HUDEP-2 (cell line): ENCODE data around the gene DRC7.

Source experiments
- DNase-seq, 76 experiments: peaks; one replicate each; lab custom pipeline; 2025; ENCODE audit not compliant: unreplicated experiment in 76 of 76; lab: John Stamatoyannopoulos, UW

The DRC7 gene

GRCh38 chr16:57689762-57690558, 4.6 kb upstream of the DRC7 start:
- peak in 74 of 76 experiments; percentile 25 to 92 (median 66) for DNase-seq

DNA sequence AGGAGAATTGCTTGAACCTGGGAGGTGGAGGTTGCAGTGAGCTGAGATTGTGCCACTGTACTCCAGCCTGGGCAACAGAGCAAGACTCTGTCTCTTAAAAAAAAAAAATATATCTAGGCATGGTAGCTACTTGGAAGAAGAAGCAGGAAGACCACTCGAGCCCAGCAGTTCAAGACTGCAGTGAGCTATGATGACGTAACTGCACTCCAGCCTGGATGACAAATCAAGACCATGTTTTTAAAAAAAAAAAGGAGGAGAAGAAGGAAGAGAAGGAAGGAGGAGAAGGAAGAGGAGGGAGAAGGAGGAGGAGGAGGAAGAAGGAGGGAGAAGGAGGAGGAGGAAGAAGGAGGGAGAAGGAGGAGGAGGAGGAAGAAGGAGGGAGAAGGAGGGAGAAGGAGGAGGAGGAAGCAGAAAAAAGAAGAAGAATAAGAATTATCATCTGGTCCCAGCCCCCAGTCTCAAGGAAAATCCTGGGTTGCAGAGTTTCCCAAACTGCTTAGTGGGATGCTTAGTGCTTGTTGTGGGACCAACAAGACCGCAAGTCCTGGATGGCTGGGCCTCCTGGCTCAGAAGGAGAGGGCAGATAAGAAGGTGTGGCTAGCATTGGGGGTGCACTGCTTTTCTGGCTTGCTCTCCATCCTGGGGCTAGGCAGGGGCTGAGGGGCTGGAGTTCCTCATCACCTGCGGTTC, 3.7 kb upstream of the DRC7 start:
- peak in 23 of 76 experiments; percentile 7 to 50 (median 23) for DNase-seq

DNA sequence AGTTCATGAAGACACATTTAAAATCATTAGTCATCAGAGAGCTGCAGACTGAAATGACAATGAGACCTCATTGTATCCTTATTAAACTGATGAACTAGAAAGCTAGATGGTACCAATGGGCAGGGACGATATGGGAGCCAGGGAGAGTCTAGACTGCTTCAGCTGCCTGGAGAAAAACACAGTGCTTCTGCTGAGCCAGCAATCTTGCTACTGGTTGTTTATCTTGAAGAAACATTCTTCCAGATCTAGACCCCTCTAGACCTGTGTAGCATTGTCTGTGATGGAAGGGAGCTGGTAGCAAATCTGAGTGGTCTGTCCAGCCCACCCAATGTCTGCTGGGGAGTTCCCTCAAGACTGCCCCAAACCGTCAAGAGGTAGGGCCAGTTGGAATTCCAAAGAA, 2.0 kb upstream of the DRC7 start:
- no peak for DNase-seq

DNA sequence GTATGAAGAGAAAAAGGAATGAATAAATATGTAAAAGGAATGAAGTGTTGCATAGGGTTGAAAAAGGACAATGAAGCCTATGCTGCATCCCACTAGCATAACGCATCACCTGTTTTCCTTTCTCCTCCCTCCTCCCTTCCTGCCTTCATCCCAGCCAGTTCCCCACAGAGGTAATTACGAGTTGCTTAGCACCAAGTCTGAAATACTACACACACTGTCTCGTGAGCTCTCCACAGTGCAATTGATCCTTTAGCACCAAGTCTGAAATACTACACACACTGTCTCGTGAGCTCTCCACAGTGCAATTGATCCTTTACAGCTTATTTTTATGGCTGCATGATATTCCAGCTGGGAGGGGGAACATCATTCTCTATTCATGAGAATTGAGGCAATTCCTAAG, 1.1 kb upstream of the DRC7 start:
- no peak for DNase-seq

DNA sequence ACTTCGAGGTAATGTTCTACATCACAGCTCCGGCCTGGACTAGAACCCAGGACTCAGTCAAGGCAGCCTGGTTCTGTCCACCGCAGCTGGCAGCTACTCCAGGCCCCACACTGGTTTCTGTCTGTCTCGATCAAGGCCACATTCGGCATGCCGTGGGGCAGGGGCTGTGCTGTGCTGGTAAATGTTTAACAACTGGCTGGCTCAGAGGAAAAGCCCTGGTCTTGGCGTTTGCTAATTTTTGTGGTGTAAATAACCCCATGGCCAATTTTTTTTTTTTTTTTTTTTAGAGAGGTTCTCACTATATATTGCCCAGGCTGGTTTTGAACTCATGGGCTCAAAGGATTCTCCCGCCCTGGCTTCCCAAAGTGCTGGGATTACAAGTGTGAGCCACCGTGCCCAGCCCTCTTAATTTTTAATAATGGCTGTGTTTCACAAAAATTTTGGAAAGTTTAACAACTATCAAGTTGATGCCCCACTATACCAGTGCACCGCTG, 328 bp upstream of the DRC7 start:
- no peak for DNase-seq

GRCh38 chr16:57695680-57696069, 1.1 kb downstream of the DRC7 start:
- peak in 21 of 76 experiments; percentile 3 to 41 (median 18) for DNase-seq

DNA sequence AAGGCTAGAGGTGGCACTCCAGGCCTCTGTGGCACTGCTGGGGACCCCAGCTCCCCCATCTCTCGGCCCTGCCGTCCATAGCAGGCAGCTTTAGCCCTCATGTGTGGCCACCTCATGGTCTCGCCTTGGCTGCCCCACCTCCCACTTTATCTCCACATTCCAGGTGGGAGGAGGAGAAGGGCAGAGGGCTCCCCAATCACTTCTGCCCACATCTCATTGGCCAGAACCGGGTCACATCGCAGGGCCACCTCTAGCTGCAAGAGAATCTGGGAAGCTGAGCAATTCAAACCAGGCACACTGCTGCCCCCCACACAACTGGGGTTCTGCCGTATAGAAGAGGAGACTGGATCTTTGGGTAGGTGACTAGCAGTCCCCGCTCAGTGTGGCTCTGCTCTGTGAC, 1.6 kb downstream of the DRC7 start:
- DNase-seq: no peak

DNA sequence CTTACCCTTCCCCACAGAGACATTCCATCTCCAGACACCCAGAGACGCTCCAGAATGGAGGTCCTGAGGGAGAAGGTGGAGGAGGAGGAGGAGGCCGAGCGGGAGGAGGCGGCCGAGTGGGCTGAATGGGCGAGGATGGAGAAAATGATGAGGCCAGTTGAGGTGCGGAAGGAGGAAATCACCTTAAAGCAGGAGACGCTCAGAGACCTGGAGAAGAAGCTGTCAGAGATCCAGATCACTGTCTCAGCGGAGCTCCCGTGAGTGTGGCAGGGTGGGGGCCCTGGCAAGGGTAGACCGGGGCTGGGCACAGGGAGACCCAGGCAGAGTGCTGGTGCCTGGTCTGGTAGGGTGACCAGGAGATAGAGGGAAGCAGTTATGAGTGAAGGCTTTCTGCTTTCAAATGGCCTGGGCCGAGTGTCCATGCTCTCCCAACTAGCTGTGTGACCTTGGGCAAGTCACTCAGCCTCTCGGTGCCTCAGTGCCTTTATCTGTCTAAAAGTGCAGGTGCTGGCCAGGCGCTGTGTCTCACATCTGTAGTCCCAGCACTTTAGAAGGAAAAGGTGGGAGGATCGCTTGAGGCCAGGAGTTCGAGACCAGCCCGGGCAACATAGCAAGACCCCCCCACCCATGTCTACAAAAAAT, 3.4 kb downstream of the DRC7 start:
- DNase-seq: no peak

DNA sequence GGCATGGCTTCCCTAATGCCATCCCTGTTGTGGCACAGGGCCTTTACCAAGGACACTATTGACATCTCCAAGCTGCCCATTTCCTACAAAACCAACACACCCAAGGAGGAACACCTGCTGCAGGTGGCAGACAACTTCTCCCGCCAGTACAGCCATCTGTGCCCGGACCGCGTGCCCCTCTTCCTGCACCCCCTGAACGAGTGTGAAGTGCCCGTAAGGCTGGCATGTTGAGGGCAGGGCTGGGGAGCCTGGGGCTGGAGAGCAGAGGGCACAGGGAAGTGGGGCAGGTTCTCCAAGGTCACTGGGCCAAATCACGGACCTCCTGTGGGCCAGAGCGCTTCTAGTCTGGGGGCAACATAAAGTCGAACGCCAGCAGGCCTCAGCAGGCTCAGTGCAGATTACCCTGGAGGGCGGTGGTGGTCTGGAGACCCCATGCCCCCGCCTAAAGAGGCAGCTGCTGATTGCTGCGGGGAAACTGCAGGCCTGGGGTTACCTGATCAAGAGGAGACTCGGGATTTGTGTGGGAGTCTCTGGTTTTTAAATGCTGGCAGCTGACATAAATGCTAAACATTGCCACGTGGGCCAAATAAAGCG, 4.3 kb downstream of the DRC7 start:
- no peak for DNase-seq

DNA sequence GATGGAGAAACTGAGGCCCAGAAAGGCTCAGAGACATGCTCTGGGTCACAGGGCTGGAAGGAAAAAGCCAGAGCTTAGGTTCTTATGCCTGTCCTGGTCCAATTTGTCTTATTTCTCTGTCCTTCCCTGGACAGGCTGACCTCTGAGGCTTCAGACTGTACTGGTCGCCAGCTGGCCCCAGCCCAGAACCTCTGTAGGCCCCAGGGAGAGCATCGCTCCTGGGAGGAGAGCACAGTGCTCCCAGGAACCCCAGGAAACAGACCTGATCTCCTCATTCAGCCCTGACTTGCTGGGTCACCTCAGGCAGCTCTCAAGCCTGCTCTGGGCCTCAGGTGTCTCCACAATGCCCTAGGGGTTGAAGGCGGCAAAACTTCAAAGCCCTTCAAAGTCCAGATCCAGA, 4.9 kb downstream of the DRC7 start:
- DNase-seq: peak in 1 of 76 experiments; percentile 8

DNA sequence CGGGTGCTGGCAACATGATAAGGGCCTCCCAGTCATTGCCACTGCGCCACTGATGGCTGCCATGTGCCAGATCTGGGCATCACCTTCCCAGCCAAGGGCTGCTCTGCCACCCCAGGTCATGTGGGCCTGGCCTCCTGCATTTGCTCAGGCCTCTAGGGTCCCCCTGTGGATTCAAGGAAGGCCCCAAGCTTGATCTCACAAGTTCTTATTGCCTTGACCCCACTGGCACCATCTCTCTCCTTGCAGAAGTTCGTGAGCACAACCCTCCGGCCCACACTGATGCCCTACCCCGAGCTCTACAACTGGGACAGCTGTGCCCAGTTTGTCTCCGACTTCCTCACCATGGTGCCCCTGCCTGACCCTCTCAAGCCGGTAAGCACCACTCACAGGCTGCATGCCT, 5.3 kb downstream of the DRC7 start:
- DNase-seq: peak in 2 of 76 experiments; percentile 15 to 25

DNA sequence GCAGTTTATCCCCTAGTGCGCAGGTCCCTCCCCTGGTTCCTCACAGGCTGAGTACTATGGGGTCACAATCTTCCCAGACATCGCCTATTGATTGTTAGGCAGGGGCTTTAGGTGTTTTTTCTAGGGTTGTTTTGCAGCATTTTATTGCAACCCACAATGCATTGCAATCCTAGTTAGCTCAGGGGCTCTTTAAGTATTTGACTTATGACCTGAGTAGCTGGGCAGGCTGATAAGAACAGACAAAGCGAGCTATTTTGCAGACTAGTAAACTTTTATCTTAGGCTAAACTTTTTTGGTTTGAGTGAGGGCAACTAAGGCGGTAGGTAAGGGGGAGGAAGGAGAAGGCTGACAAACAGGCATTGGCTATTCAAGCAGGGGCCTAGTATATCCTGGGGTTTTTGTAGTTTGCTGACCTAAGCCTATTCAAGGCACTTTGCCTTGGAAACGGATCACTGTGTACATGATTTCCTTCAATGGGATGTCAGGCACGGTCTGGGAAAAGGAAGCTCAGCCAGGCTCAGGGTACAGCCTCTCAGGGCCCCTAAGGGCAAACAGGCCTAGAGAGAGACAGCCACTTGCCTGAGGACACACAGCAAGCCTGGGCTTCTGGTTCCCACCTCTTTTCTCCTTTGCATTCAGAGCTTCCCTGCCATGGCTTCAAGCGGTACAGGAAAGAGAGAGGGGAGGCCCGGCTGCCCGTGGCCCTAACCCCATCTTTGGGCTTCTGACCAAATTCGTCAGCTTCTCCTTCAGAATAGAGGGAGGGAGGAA, 6.4 kb downstream of the DRC7 start:
- peak in 7 of 76 experiments; percentile 11 to 38 (median 15) for DNase-seq

- DNase-seq: no peak
These were observed 7.3 kb downstream of the DRC7 start for GRCh38 chr16:57701759-57702371.

DNA sequence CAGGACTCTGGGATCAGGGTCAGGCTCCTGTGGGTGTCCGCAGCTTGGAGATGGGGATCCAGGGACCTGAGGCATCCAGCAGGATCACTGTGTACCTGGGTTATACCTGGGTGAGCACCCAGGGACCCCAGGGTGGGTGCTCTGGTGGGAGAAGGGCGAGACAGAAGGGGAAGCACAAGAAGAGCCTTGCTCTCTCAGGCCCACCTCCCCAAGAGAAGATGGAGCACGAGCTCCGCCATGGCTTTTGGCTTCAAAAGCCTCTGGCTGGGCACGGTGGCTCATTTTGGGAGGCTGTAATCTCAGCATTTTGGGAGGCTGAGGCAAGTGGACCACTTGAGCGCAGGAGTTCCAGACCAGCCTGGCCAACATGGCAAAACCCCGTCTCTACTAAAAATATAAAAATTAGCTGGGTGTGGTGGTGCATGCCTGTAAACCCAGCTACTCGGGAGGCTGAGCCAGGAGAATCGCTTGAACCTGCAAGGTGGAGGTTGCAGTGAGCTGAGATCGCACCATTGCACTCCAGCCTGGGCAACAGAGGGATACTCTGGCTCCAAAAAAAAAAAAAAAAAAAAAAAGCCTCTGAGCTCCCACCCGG, 8.9 kb downstream of the DRC7 start:
- DNase-seq: no peak

DNA sequence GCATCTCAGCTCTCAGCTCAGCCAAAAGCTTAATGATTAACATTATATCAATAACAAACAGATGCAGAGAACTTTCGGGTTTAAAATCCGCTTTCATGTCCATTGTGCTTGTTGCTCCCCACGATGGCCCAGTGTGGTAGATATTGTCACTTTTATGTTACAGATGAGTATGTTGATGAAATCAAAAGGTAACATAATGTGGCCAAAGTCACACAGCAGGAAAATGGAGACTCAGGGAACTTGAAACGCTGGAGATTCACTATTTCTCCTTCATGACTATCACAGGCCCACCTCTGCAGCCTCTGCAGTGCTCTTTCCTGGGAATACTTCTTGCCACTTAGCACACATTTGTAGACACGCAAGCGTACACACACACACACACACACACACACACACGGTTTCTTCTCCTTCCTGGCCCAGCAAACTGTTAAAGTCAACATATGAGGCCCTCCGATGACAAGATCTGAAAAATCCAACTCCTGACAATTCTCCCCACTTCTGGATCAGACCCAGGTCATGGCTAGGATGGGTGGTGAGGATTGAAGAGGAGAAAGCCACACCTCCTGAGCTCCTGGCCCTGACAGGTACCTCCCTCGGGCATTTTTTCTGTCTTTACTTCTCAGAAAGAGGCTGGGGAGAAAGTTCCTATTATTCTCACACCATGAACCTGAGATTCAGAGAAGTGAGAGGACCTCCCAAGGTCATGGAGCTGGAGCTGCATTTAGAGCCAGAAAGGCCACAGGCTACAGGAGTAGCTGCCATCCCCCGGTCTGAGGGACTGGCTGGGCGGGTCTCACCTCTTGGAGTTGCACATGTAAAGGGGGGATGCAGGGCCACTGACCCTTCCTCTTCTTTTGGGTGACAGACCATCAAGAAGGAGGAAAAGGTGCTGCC, 9.7 kb downstream of the DRC7 start:
- no peak for DNase-seq

GRCh38 chr16:57704905-57705852, 10.6 kb downstream of the DRC7 start:
- DNase-seq: no peak

DNA sequence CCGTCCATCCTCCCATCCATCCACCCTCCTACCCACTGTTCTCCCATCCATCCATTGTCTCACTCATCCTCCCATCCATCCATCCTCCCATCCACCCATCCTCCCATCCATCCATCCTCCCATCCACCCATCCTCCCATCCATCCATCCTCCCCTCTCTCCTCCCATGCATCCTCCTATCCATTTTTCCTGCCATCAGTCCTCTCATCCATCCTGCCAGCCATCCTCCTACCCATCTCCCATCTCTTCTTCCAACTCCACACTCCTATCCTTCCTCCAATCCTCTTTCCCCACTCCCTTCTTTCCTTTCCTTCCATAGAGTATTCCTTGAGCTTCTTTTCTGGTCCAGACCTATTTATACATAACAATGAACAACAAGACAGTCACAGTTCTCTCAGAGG, 12.1 kb downstream of the DRC7 start:
- no peak for DNase-seq
